ENCODE measurements around the gene LIN52.

LIN52 gene

GRCh38 chr14:74241652-74242017 is 156.9 kb downstream of the LIN52 start:
- POLR2A ChIA-PET (ENCODE audit: low non-redundant PET): no interaction called here

GRCh38 chr14:74242021-74242779 is 157.4 kb downstream of the LIN52 start:
- POLR2A ChIA-PET (ENCODE audit: low non-redundant PET): interaction anchor here (0.7 kb wide), 1 partner anchor 11 kb away, joined by 3 read pairs; no protein-coding TSS in a partner anchor

More at GRCh38 chr14:74241652-74242017, 156.9 kb downstream of the LIN52 start:
- no peak for TF ChIP-seq CTCF (conservative IDR thresholded peaks at IDR 0.05; ENCODE audit: low read depth)
- CTCF ChIA-PET: no interaction called here
- no peak overlapping the region for H3K27ac ChIP-seq
- no peak for DNase-seq (ENCODE audit: low spot score)

GRCh38 chr14:74242780-74243042 is 158.0 kb downstream of the LIN52 start:
- POLR2A ChIA-PET (ENCODE audit: low non-redundant PET): no interaction called here
- no peak overlapping the region for H3K27ac ChIP-seq
- CTCF ChIA-PET: interaction anchor here (1.0 kb wide), 2 partner anchors 9 to 14 kb away, joined by 3 to 7 read pairs; no protein-coding TSS in a partner anchor
- no peak for DNase-seq (ENCODE audit: low spot score)
- TF ChIP-seq CTCF (conservative IDR thresholded peaks at IDR 0.05; ENCODE audit: low read depth): no peak

More at GRCh38 chr14:74242021-74242779, 157.4 kb downstream of the LIN52 start:
- CTCF ChIA-PET: interaction anchor here (0.7 to 1.0 kb wide), 2 partner anchors 15 to 74 kb away, joined by 3 to 6 read pairs; no protein-coding TSS in a partner anchor
- DNase-seq (ENCODE audit: low spot score): no peak
- no peak for TF ChIP-seq CTCF (conservative IDR thresholded peaks at IDR 0.05; ENCODE audit: low read depth)
- H3K27ac ChIP-seq: no peak overlapping the region

GRCh38 chr14:74243051-74243450 is 158.3 kb downstream of the LIN52 start:
- TF ChIP-seq CTCF (conservative IDR thresholded peaks at IDR 0.05; ENCODE audit: low read depth): no peak
- ChIA-PET CTCF (interaction anchor here (1.0 kb wide), 2 partner anchors 9 to 14 kb away, joined by 3 to 7 read pairs; no protein-coding TSS in a partner anchor), POLR2A (ENCODE audit: low non-redundant PET) (no interaction called here)
- H3K27ac ChIP-seq: no peak overlapping the region
- DNase-seq (ENCODE audit: low spot score): no peak

GRCh38 chr14:74244115-74244514 is 159.4 kb downstream of the LIN52 start:
- no peak overlapping the region for H3K27ac ChIP-seq
- ChIA-PET POLR2A (ENCODE audit: low non-redundant PET) (no interaction called here), CTCF (interaction anchor here (1.0 kb wide), 1 partner anchor 10 kb away, joined by 3 read pairs; no protein-coding TSS in a partner anchor)
- DNase-seq (ENCODE audit: low spot score): no peak
- TF ChIP-seq CTCF (conservative IDR thresholded peaks at IDR 0.05; ENCODE audit: low read depth): no peak

GRCh38 chr14:74245292-74245691 is 160.5 kb downstream of the LIN52 start:
- POLR2A ChIA-PET (ENCODE audit: low non-redundant PET): interaction anchor here (0.5 kb wide), 1 partner anchor 51 kb away, joined by 3 read pairs; no protein-coding TSS in a partner anchor
- TF ChIP-seq CTCF (conservative IDR thresholded peaks at IDR 0.05; ENCODE audit: low read depth): no peak
- CTCF ChIA-PET: no interaction called here
- no peak for DNase-seq (ENCODE audit: low spot score)
- no peak overlapping the region for H3K27ac ChIP-seq

Data from RWPE1 (cell line).